ENCODE results near the gene MTMR2.

Gene MTMR2

GRCh38 chr11:95926726-95927125, 2.8 kb upstream of the MTMR2 start:
- no peak for FAIRE-seq
- TF ChIP-seq CTCF (IDR thresholded peaks at IDR 0.05; ENCODE audit: insufficient read depth, missing control alignments), result no peak
- DNase-seq (ENCODE audit: insufficient read length, low spot score), result no peak

- FAIRE-seq, result no peak
- DNase-seq (ENCODE audit: insufficient read length, low spot score), result no peak
Measured at GRCh38 chr11:95925011-95925410, 1.1 kb upstream of the MTMR2 start.

GRCh38 chr11:95924414-95924760, 480 bp upstream of the MTMR2 start:
- FAIRE-seq (no peak), DNase-seq (ENCODE audit: insufficient read length, low spot score) (no peak)
- TF ChIP-seq CTCF (IDR thresholded peaks at IDR 0.05; ENCODE audit: insufficient read depth, missing control alignments), result no peak

More at GRCh38 chr11:95925011-95925410, 1.1 kb upstream of the MTMR2 start:
- TF ChIP-seq CTCF (IDR thresholded peaks at IDR 0.05; ENCODE audit: insufficient read depth, missing control alignments), result no peak

GRCh38 chr11:95923439-95923727, 524 bp downstream of the MTMR2 start:
- no peak for DNase-seq (ENCODE audit: insufficient read length, low spot score)
- no peak for FAIRE-seq
- no peak for TF ChIP-seq CTCF (IDR thresholded peaks at IDR 0.05; ENCODE audit: insufficient read depth, missing control alignments)

GRCh38 chr11:95922536-95923438, 1.1 kb downstream of the MTMR2 start:
- FAIRE-seq (no peak), DNase-seq (ENCODE audit: insufficient read length, low spot score) (no peak)
- no peak for TF ChIP-seq CTCF (IDR thresholded peaks at IDR 0.05; ENCODE audit: insufficient read depth, missing control alignments)

GRCh38 chr11:95922099-95922498, 1.8 kb downstream of the MTMR2 start:
- TF ChIP-seq CTCF (IDR thresholded peaks at IDR 0.05; ENCODE audit: insufficient read depth, missing control alignments), result no peak
- FAIRE-seq (no peak), DNase-seq (ENCODE audit: insufficient read length, low spot score) (no peak)

GRCh38 chr11:95920460-95921105, 3.3 kb downstream of the MTMR2 start:
- no peak for TF ChIP-seq CTCF (IDR thresholded peaks at IDR 0.05; ENCODE audit: insufficient read depth, missing control alignments)
- DNase-seq (ENCODE audit: insufficient read length, low spot score) (no peak), FAIRE-seq (no peak)

Data from D721Med (cell line).